K562 (cell line): ENCODE measurements around the gene UMAD1. TPM values are rescaled to one million over a fixed set of nuclear protein-coding genes. Genes with fewer than 3 reads are reported as not detected.
A peak's percentile ranks its signal among the peaks of the same experiment; 100 is the strongest.

Experiments
- CEBPB ChIP-seq: fragments of 450-650 bp; IDR thresholded peaks from 2 replicates; pipeline ENCODE4 v1.6.1; 2016; ENCODE audit warnings: missing genetic modification characterization, missing compliant biosample characterization
- CTBP1 ChIP-seq: fragments of 450-650 bp; IDR thresholded peaks from 2 replicates; pipeline ENCODE4 v1.6.1; 2016; ENCODE audit warnings: borderline replicate concordance
- E2F3 ChIP-seq: fragments of 250-450 bp; sonication (Bioruptor Pico); IDR thresholded peaks from 2 replicates; pipeline ENCODE4 v1.4.0; 2020; ENCODE audit warnings: mild to moderate bottlenecking
- MCM5 ChIP-seq: fragments of 450-650 bp; IDR thresholded peaks from 2 replicates; pipeline ENCODE4 v1.6.1; 2016; ENCODE audit warnings: low read depth
- MECOM ChIP-seq: fragments of 250-450 bp; sonication (Bioruptor Pico); IDR thresholded peaks from 2 replicates; pipeline ENCODE4 v1.8.0; 2022; ENCODE audit warnings: inconsistent platforms
- RHOXF2B ChIP-seq: fragments of 250-450 bp; sonication (Bioruptor Pico); conservative IDR thresholded peaks from 2 replicates; pipeline ENCODE4 v1.5.1; 2021
- RREB1 ChIP-seq: fragments of 250-450 bp; sonication (Bioruptor Pico); IDR thresholded peaks from 2 replicates; pipeline ENCODE4 v1.4.0; 2020
- THRA ChIP-seq: fragments of 450-650 bp; IDR thresholded peaks from 2 replicates; pipeline ENCODE4 v1.6.1; 2017; ENCODE audit warnings: mild to moderate bottlenecking, moderate library complexity
- XRCC3 ChIP-seq: fragments of 450-650 bp; IDR thresholded peaks from 2 replicates; pipeline ENCODE4 v1.6.1; 2017; ENCODE audit warnings: mild to moderate bottlenecking, moderate library complexity
- YY1 ChIP-seq, 3 experiments: IDR thresholded peaks; 2 replicates each; pipeline ENCODE4 v1.6.1; 2011; ENCODE audit warnings: low read length in 2 of 3, mild to moderate bottlenecking in 2 of 3, moderate library complexity in 2 of 3, borderline replicate concordance in 1 of 3, control low read depth in 1 of 3, low read depth in 1 of 3; ENCODE audit not compliant: insufficient read depth in 3 of 3, insufficient replicate concordance in 2 of 3, control insufficient read depth in 1 of 3, insufficient read length in 1 of 3; ENCODE audit errors: extremely low read depth in 1 of 3
- ZBTB11 ChIP-seq, 3 experiments: fragments of 200-800 bp in 1 of 3; fragments of 250-450 bp in 1 of 3; fragments of 450-650 bp in 1 of 3; sonication (Bioruptor Pico) in 1 of 3; sonication (Bioruptor generic) in 1 of 3; formaldehyde crosslinking in 1 of 3; IDR thresholded peaks; 2 replicates each; pipeline versions ENCODE4 v1.6.1 to v1.8.0; 2016 to 2022; ENCODE audit warnings: mild to moderate bottlenecking in 2 of 3, missing genetic modification characterization in 2 of 3, missing compliant biosample characterization in 1 of 3, moderate library complexity in 1 of 3
- ZBTB12 ChIP-seq: fragments of 250-450 bp; sonication (Bioruptor Pico); IDR thresholded peaks from 2 replicates; pipeline ENCODE4 v1.4.0; 2020
- ZNF184 ChIP-seq: sonication (generic); formaldehyde crosslinking; IDR thresholded peaks from 2 replicates; pipeline ENCODE4 v1.5.0; 2020; ENCODE audit warnings: missing genetic modification reagents
- ZNF79 ChIP-seq: fragments of 250-450 bp; sonication (Bioruptor Pico); IDR thresholded peaks from 2 replicates; pipeline ENCODE4 v1.4.0; 2020; ENCODE audit warnings: low read depth, mild to moderate bottlenecking, moderate library complexity
- polyA plus RNA-seq, 8 experiments: library from polyadenylated mRNA; depleted of rRNA in 4 of 8; stranded (reverse) in 5 of 8; unstranded in 3 of 8; fragments of >200 nt; fragmentation: Nextera tagmentation in 2 of 8; fragmentation: Illumina TruSeq in 1 of 8; extraction: Ambion mirVana in 2 of 8; extraction: Trizol in 1 of 8; gene quantifications; 2 replicates each; pipeline versions ENCODE4 v1.2.1 to v1.2.3, GENCODE V29; 2011 to 2014; ENCODE audit warnings: inconsistent platforms in 1 of 8, missing spikeins in 1 of 8
- total RNA-seq, 7 experiments: library from RNA; depleted of rRNA in 6 of 7; stranded (reverse); fragments of >200 nt in 6 of 7; fragmentation: Illumina TruSeq in 2 of 7; extraction: Trizol in 2 of 7; gene quantifications; 2 replicates each; pipeline versions ENCODE4 v1.2.1 to v1.2.3, GENCODE V29; 2011 to 2021; ENCODE audit warnings: low replicate concordance in 1 of 7

Gene UMAD1
- total and polyA plus RNA-seq, 9 of the 15 experiments (the other 6 are each of a cell fraction or from before 2014, with no cell fraction given) = 9.0 to 26.7 (median 13.3) TPM

GRCh38 chr7:7640221-7641128, at the start of gene UMAD1 (continued):
- TF ChIP-seq THRA = no peak
- TF ChIP-seq XRCC3 = no peak
- no peak for TF ChIP-seq ZNF184 (CRISPR knock-in tag)
- TF ChIP-seq CTBP1 = peak; percentile 85
- TF ChIP-seq ZNF79 (CRISPR knock-in tag) = no peak
- no peak for TF ChIP-seq MECOM (CRISPR knock-in tag)
- TF ChIP-seq E2F3 (CRISPR knock-in tag) = peak; percentile 98
- no peak for TF ChIP-seq MCM5
- peak in 1 of 3 experiments; percentile 86; a peak in 2 of 6 replicates for TF ChIP-seq ZBTB11 (CRISPR knock-in tag; IDR thresholded peaks at IDR 0.05)
- peak; percentile 53 to 91 (median 87) for TF ChIP-seq YY1 (IDR thresholded peaks at IDR 0.05; ENCODE audit: borderline replicate concordance in 1 of 3, control insufficient read depth in 1 of 3, extremely low read depth in 1 of 3, insufficient read depth in 3 of 3, insufficient read length in 1 of 3, insufficient replicate concordance in 2 of 3, low read depth in 1 of 3, low read length in 2 of 3)
- TF ChIP-seq ZBTB12 (CRISPR knock-in tag) = no peak
- TF ChIP-seq CEBPB (tag) = no peak
- no peak for TF ChIP-seq RHOXF2B (CRISPR knock-in tag)
- TF ChIP-seq RREB1 = peak; percentile 88; the same call in 1 of the 2 replicates
